Panc1 (cell line): ENCODE results near the gene HAGH. TPM values are rescaled to one million over a fixed set of nuclear protein-coding genes. Genes with fewer than 3 reads are reported as not detected.

ENCODE experiments used
- ATAC-seq: fragments of 200-7000 bp; cut with Tn5 transposase; 2 replicates; pipeline ENCODE4 v1.9.1; 2020; ENCODE audit warnings: mild to moderate bottlenecking, moderate library complexity
- BruUV-seq: library from RNA; stranded (reverse); fragments of 400-500 nt; replicated peaks from 2 replicates; lab custom pipeline; 2021; lab: Mats Ljungman, UMichigan
- CTCF ChIA-PET: fragments of 300-600 bp; sonication (Branson Sonifier 250); formaldehyde crosslinking; loops from one replicate; lab custom pipeline; 2022; ENCODE audit warnings: antibody characterized with exemption; lab: Charles Lee
- POLR2A ChIA-PET: fragments of 300-600 bp; sonication (Branson Sonifier 250); formaldehyde crosslinking; loops from one replicate; lab custom pipeline; 2022; ENCODE audit warnings: antibody characterized with exemption; lab: Charles Lee
- DNase-seq: peaks from one replicate; pipeline ENCODE4 v3.0.0-alpha.2; 2010; ENCODE audit warnings: low read depth, low spot score
- H3K27ac ChIP-seq: 2 replicates; pipeline ENCODE4 v1.5.1; 2011; ENCODE audit warnings: mild to moderate bottlenecking, low read length, inconsistent platforms
- H3K27me3 ChIP-seq: fragments of 200-500 bp; sonication (Bioruptor generic); 2 replicates; pipeline ENCODE4 v1.6.0; 2014; ENCODE audit warnings: low read length, inconsistent platforms; ENCODE audit not compliant: control insufficient read depth, insufficient read depth
- H3K36me3 ChIP-seq: fragments of 200-500 bp; sonication (Bioruptor generic); 2 replicates; pipeline ENCODE4 v1.5.1; 2014; ENCODE audit warnings: inconsistent platforms, mild to moderate bottlenecking, low read length, moderate library complexity; ENCODE audit not compliant: control insufficient read depth, insufficient read depth
- H3K4me1 ChIP-seq: 2 replicates; pipeline ENCODE4 v1.5.1; 2011; ENCODE audit warnings: inconsistent platforms, mild to moderate bottlenecking, low read length, moderate library complexity; ENCODE audit not compliant: control insufficient read depth, insufficient read depth
- H3K4me3 ChIP-seq, 2 experiments: 2 replicates each; pipeline ENCODE4 v1.5.1; 2011 to 2012; ENCODE audit warnings: low read depth in 2 of 2, low read length in 2 of 2, mild to moderate bottlenecking in 2 of 2, inconsistent platforms in 1 of 2, moderate library complexity in 1 of 2
- H3K9me3 ChIP-seq: fragments of 200-500 bp; sonication (Bioruptor generic); 2 replicates; pipeline ENCODE4 v1.5.1; 2014; ENCODE audit warnings: low read depth, mild to moderate bottlenecking, inconsistent platforms, low read length, moderate library complexity; ENCODE audit not compliant: control insufficient read depth, insufficient read depth
- CTCF ChIP-seq: fragments of 450-650 bp; IDR thresholded peaks from 2 replicates; pipeline ENCODE4 v1.5.1; 2017; ENCODE audit warnings: mild to moderate bottlenecking
- POLR2AphosphoS5 ChIP-seq: IDR thresholded peaks from 2 replicates; pipeline ENCODE4 v1.6.1; 2012; ENCODE audit warnings: mild to moderate bottlenecking, low read depth, low read length, moderate library complexity
- SIN3A ChIP-seq: IDR thresholded peaks from 2 replicates; pipeline ENCODE4 v1.6.1; 2012; ENCODE audit warnings: low read depth, mild to moderate bottlenecking, low read length, moderate library complexity, borderline replicate concordance; ENCODE audit not compliant: insufficient read depth
- TCF7L2 ChIP-seq: IDR thresholded peaks from 2 replicates; pipeline ENCODE4 v1.6.1; 2011; ENCODE audit warnings: mild to moderate bottlenecking, low read depth, low read length, inconsistent platforms
- in situ Hi-C: cut with HindIII; loops from 2 replicates; pipeline ENCODE4 v1.10.0; 2016; ENCODE audit warnings: low sequenced_read_pairs, low pct_unique_long_range_greater_than_20kb
- intact Hi-C: fragments of 100-400 bp; cut with micrococcal nuclease; formaldehyde crosslinking; loops from one replicate; pipeline ENCODE4 v1.10.0; 2022; ENCODE audit not compliant: unreplicated experiment
- total RNA-seq: library from RNA; stranded (reverse); gene quantifications from one replicate; pipeline ENCODE4 v1.2.1, GENCODE V29; 2021; ENCODE audit not compliant: unreplicated experiment
- TF ChIP-seq, protein P1 (sequence below), 2 experiments: IDR thresholded peaks; 2 replicates each; pipeline ENCODE4 v1.6.1; 2011 to 2012; ENCODE audit warnings: low read depth in 2 of 2, control low read depth in 1 of 2, low read length in 1 of 2, mild to moderate bottlenecking in 1 of 2, moderate library complexity in 1 of 2; ENCODE audit not compliant: insufficient read depth in 1 of 2

HAGH gene
- total RNA-seq, 1 experiment from 2014 or later, result 58.9 TPM

GRCh38 chr16:1760911-1761310, 65.7 kb downstream of the HAGH start:
- in situ Hi-C loops, result no loop called here
- ChIA-PET POLR2A (no interaction called here), CTCF (no interaction called here)
- no peak for ATAC-seq
- H3K4me3 ChIP-seq, result no peak overlapping the region
- no peaks in the 10 kb centered on the region; the same call in 1 of the 2 replicates for H3K36me3 ChIP-seq
- no peak for DNase-seq
- no peak overlapping the region for H3K27ac ChIP-seq
- intact Hi-C loops, result no loop called here
- no peaks in the 10 kb centered on the region for H3K4me1 ChIP-seq
- no peaks in the 10 kb centered on the region for H3K27me3 ChIP-seq
- BruUV-seq, result no TSS peak
- TF ChIP-seq TCF7L2 (no peak), CTCF (no peak), POLR2AphosphoS5 (no peak), SIN3A (no peak)
- TF ChIP-seq, protein P1, sequence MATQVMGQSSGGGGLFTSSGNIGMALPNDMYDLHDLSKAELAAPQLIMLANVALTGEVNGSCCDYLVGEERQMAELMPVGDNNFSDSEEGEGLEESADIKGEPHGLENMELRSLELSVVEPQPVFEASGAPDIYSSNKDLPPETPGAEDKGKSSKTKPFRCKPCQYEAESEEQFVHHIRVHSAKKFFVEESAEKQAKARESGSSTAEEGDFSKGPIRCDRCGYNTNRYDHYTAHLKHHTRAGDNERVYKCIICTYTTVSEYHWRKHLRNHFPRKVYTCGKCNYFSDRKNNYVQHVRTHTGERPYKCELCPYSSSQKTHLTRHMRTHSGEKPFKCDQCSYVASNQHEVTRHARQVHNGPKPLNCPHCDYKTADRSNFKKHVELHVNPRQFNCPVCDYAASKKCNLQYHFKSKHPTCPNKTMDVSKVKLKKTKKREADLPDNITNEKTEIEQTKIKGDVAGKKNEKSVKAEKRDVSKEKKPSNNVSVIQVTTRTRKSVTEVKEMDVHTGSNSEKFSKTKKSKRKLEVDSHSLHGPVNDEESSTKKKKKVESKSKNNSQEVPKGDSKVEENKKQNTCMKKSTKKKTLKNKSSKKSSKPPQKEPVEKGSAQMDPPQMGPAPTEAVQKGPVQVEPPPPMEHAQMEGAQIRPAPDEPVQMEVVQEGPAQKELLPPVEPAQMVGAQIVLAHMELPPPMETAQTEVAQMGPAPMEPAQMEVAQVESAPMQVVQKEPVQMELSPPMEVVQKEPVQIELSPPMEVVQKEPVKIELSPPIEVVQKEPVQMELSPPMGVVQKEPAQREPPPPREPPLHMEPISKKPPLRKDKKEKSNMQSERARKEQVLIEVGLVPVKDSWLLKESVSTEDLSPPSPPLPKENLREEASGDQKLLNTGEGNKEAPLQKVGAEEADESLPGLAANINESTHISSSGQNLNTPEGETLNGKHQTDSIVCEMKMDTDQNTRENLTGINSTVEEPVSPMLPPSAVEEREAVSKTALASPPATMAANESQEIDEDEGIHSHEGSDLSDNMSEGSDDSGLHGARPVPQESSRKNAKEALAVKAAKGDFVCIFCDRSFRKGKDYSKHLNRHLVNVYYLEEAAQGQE (IDR thresholded peaks at IDR 0.05; ENCODE audit: insufficient read depth in 1 of 2, low read depth in 2 of 2, low read length in 1 of 2), result no peak
- H3K9me3 ChIP-seq, result no peaks in the 10 kb centered on the region

DNA sequence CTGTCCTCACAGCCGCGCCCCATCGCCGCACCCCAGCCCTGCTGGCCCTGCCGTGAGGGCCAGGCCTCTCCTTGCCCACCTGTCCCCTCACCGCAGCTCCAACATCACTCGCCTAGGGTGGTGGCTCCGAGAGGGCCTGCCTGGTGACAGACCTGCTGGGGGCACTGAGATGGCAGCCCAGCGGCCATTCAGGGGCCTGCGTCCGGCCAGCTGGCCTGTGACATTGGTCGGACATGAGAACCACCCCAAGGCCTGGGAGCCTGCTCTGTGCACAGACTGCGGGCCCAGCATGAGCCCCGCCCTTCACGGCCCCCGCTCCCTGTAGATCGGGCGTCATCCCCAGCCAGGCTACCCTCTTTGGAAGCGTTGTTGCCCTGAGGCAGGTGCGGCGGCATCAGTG, 67.1 kb downstream of the HAGH start:
- DNase-seq (no peak), ATAC-seq (no peak)
- TF ChIP-seq POLR2AphosphoS5 (no peak), CTCF (no peak), TCF7L2 (no peak), SIN3A (no peak)
- TF ChIP-seq, protein P1 (IDR thresholded peaks at IDR 0.05; ENCODE audit: insufficient read depth in 1 of 2, low read depth in 2 of 2, low read length in 1 of 2), result no peak
- POLR2A ChIA-PET, result no interaction called here
- no peaks in the 10 kb centered on the region for H3K27me3 ChIP-seq
- no peaks in the 10 kb centered on the region; the same call in 1 of the 2 replicates for H3K36me3 ChIP-seq
- in situ Hi-C loops (no loop called here), intact Hi-C loops (no loop called here)
- no TSS peak for BruUV-seq
- H3K27ac ChIP-seq, result no peak overlapping the region
- no peaks in the 10 kb centered on the region for H3K9me3 ChIP-seq
- no peaks in the 10 kb centered on the region for H3K4me1 ChIP-seq
- no peak overlapping the region for H3K4me3 ChIP-seq
- CTCF ChIA-PET, result no interaction called here
